ENCODE data around the gene PLB1. TPM values are rescaled to one million over a fixed set of nuclear protein-coding genes. Genes with fewer than 3 reads are reported as not detected.

Gene PLB1
- total RNA-seq, 2 donors from 2014 or later, result 1.0 to 12.9 TPM

- 82 to 92% methylated on average over 10 of the region's 10 CpGs for WGBS, 2 donors
- DNase-seq (no peak), ATAC-seq (no peak)
- H3K4me3 ChIP-seq, result no peak overlapping the region
- H3K36me3 ChIP-seq (replicated peaks in 1 of 2; ENCODE audit: insufficient read depth in 1 of 2, low read depth in 2 of 2), result no peaks in the 10 kb centered on the region
- H3K4me1 ChIP-seq, result no peaks in the 10 kb centered on the region
- H3K27me3 ChIP-seq, result no peaks in the 10 kb centered on the region
- no peak overlapping the region for H3K27ac ChIP-seq
- TF ChIP-seq CTCF (IDR thresholded peaks at IDR 0.05) (no peak), POLR2A (IDR thresholded peaks at IDR 0.05) (no peak)
- intact Hi-C loops (cut with DNase I), result no loop called here
- H3K9me3 ChIP-seq, result no peaks in the 10 kb centered on the region
Measured at GRCh38 chr2:28457237-28457636, 38.6 kb upstream of the PLB1 start.

GRCh38 chr2:28461056-28461455, 34.8 kb upstream of the PLB1 start:
- TF ChIP-seq POLR2A (IDR thresholded peaks at IDR 0.05) (no peak), CTCF (IDR thresholded peaks at IDR 0.05) (no peak)
- H3K4me3 ChIP-seq, result no peak overlapping the region
- intact Hi-C loops (cut with DNase I), result no loop called here
- no peak overlapping the region for H3K27ac ChIP-seq
- H3K36me3 ChIP-seq (replicated peaks in 1 of 2; ENCODE audit: insufficient read depth in 1 of 2, low read depth in 2 of 2), result no peaks in the 10 kb centered on the region
- WGBS, 2 donors, result 52 to 54% methylated on average over 2 of the region's 2 CpGs
- H3K4me1 ChIP-seq, result no peaks in the 10 kb centered on the region
- no peaks in the 10 kb centered on the region for H3K27me3 ChIP-seq
- ATAC-seq (no peak), DNase-seq (no peak)
- H3K9me3 ChIP-seq, result no peaks in the 10 kb centered on the region

- TF ChIP-seq CTCF (IDR thresholded peaks at IDR 0.05), result no peak
- TF ChIP-seq POLR2A (IDR thresholded peaks at IDR 0.05), result no peak
Measured at GRCh38 chr2:28462122-28462521, 33.7 kb upstream of the PLB1 start.

GRCh38 chr2:28463211-28463816, 32.5 kb upstream of the PLB1 start:
- intact Hi-C loops (cut with DNase I), result no loop called here
- Histone ChIP-seq H3K36me3 (replicated peaks in 1 of 2; ENCODE audit: insufficient read depth in 1 of 2, low read depth in 2 of 2) (no peaks in the 10 kb centered on the region), H3K4me1 (no peaks in the 10 kb centered on the region), H3K4me3 (no peak overlapping the region), H3K9me3 (no peaks in the 10 kb centered on the region), H3K27me3 (no peaks in the 10 kb centered on the region), H3K27ac (no peak overlapping the region)
- no peak for DNase-seq
- TF ChIP-seq CTCF (IDR thresholded peaks at IDR 0.05), result no peak
- TF ChIP-seq POLR2A (IDR thresholded peaks at IDR 0.05), result no peak
- ATAC-seq, result no peak
- WGBS, 2 donors, result 58 to 61% methylated on average over 6 of the region's 6 CpGs

More at GRCh38 chr2:28462122-28462521, 33.7 kb upstream of the PLB1 start:
- no peak for DNase-seq
- H3K4me1 ChIP-seq, result no peaks in the 10 kb centered on the region
- ATAC-seq, result no peak
- H3K36me3 ChIP-seq (replicated peaks in 1 of 2; ENCODE audit: insufficient read depth in 1 of 2, low read depth in 2 of 2), result no peaks in the 10 kb centered on the region
- no peaks in the 10 kb centered on the region for H3K9me3 ChIP-seq
- intact Hi-C loops (cut with DNase I), result no loop called here
- no peak overlapping the region for H3K27ac ChIP-seq
- no peak overlapping the region for H3K4me3 ChIP-seq
- H3K27me3 ChIP-seq, result no peaks in the 10 kb centered on the region

- no peak overlapping the region for H3K4me3 ChIP-seq
- no peak for DNase-seq
- WGBS, 2 donors, result 60 to 83% methylated on average over 4 of the region's 4 CpGs
- no peak for TF ChIP-seq POLR2A (IDR thresholded peaks at IDR 0.05)
- no peak for TF ChIP-seq CTCF (IDR thresholded peaks at IDR 0.05)
- H3K27me3 ChIP-seq, result no peaks in the 10 kb centered on the region
- no peak for ATAC-seq
- intact Hi-C loops (cut with DNase I), result no loop called here
- H3K27ac ChIP-seq, result no peak overlapping the region
- no peaks in the 10 kb centered on the region for H3K9me3 ChIP-seq
- H3K36me3 ChIP-seq (replicated peaks in 1 of 2; ENCODE audit: insufficient read depth in 1 of 2, low read depth in 2 of 2), result no peaks in the 10 kb centered on the region
- H3K4me1 ChIP-seq, result no peaks in the 10 kb centered on the region
Measured at GRCh38 chr2:28463893-28464292, 32.0 kb upstream of the PLB1 start.
